Kidney epithelial cell (primary cell): ENCODE measurements around the gene DPF3. TPM values are rescaled to one million over a fixed set of nuclear protein-coding genes. Genes with fewer than 3 reads are reported as not detected.
"Not testable (repeated sequence)": the region's sequence is repeated elsewhere in the genome, so short reads cannot be mapped to it uniquely, and the experiment has no call there.

Experiments
- DNase-seq: peaks from one replicate; pipeline ENCODE4 v3.0.0-alpha.2; 2010; ENCODE audit warnings: low read depth
- H3K27me3 ChIP-seq: 2 replicates; pipeline ENCODE4 v1.6.0; 2011; ENCODE audit warnings: low read length; ENCODE audit not compliant: control insufficient read depth, insufficient read depth
- H3K36me3 ChIP-seq: 2 replicates; pipeline ENCODE4 v1.5.1; 2011; ENCODE audit warnings: low read length; ENCODE audit not compliant: control insufficient read depth, insufficient read depth
- H3K4me3 ChIP-seq: 2 replicates; pipeline ENCODE4 v1.5.1; 2011; ENCODE audit warnings: low read depth, mild to moderate bottlenecking, control low read depth, low read length
- CTCF ChIP-seq: IDR thresholded peaks from 2 replicates; pipeline ENCODE4 v1.5.1; 2011; ENCODE audit warnings: mild to moderate bottlenecking, moderate library complexity, low read length, control low read depth, inconsistent platforms; ENCODE audit not compliant: insufficient read depth, poor library complexity, severe bottlenecking
- total RNA-seq: library from RNA; depleted of rRNA; stranded (reverse); fragments of >200 nt; gene quantifications from 2 replicates; pipeline ENCODE4 v1.2.3, GENCODE V29; 2015

Gene DPF3
- total RNA-seq, 1 donor from 2014 or later, result 0.79 TPM

GRCh38 chr14:72878746-72879145 lies 15.2 kb downstream of the DPF3 start:
- H3K4me3 ChIP-seq, result no peak overlapping the region
- no peak for DNase-seq
- TF ChIP-seq CTCF, result no peak
- no peaks in the 10 kb centered on the region for H3K27me3 ChIP-seq
- H3K36me3 ChIP-seq, result no peaks in the 10 kb centered on the region

GRCh38 chr14:72876710-72877063 lies 17.2 kb downstream of the DPF3 start:
- H3K4me3 ChIP-seq, result no peak overlapping the region
- no peaks in the 10 kb centered on the region for H3K27me3 ChIP-seq
- no peak for TF ChIP-seq CTCF
- H3K36me3 ChIP-seq, result no peaks in the 10 kb centered on the region
- no peak for DNase-seq

GRCh38 chr14:72876005-72876709 lies 17.7 kb downstream of the DPF3 start:
- no peak for TF ChIP-seq CTCF
- H3K36me3 ChIP-seq, result no peaks in the 10 kb centered on the region
- no peaks in the 10 kb centered on the region for H3K27me3 ChIP-seq
- no peak for DNase-seq
- H3K4me3 ChIP-seq, result no peak overlapping the region

- H3K36me3 ChIP-seq, H3K4me3 ChIP-seq, DNase-seq, H3K27me3 ChIP-seq: not testable (repeated sequence)
Measured at GRCh38 chr14:72870878-72871277, 23.0 kb downstream of the DPF3 start.

- Histone ChIP-seq H3K27me3 (no peaks in the 10 kb centered on the region), H3K4me3 (no peak overlapping the region), H3K36me3 (no peaks in the 10 kb centered on the region)
- DNase-seq, result no peak
- no peak for TF ChIP-seq CTCF
Measured at GRCh38 chr14:72869407-72870329, 24.2 kb downstream of the DPF3 start.

GRCh38 chr14:72868500-72868899 lies 25.4 kb downstream of the DPF3 start:
- DNase-seq, result no peak
- TF ChIP-seq CTCF, result no peak
- Histone ChIP-seq H3K36me3 (no peaks in the 10 kb centered on the region), H3K4me3 (no peak overlapping the region), H3K27me3 (no peaks in the 10 kb centered on the region)
